Mesenchymal stem cell (in vitro differentiated cells and primary cell): ENCODE measurements around the gene LASP1.
A peak's percentile ranks its signal among the peaks of the same experiment; 100 is the strongest.

Experiments used
- DNase-seq: peaks from one replicate; pipeline ENCODE4 v3.0.0-alpha.2; 2013
- H2AFZ ChIP-seq: one replicate; pipeline ENCODE4 v1.6.1; 2013; ENCODE audit warnings: low read depth, mild to moderate bottlenecking, control low read depth, inconsistent platforms, low read length, moderate library complexity
- H2AK5ac ChIP-seq: 2 replicates; pipeline ENCODE4 v1.6.1; 2013; ENCODE audit warnings: low read length, moderate library complexity, mild to moderate bottlenecking, inconsistent platforms; ENCODE audit not compliant: severe bottlenecking
- H2BK120ac ChIP-seq: one replicate; pipeline ENCODE4 v1.6.1; 2013; ENCODE audit warnings: low read depth, mild to moderate bottlenecking, inconsistent platforms, low read length, moderate library complexity
- H2BK12ac ChIP-seq, 2 experiments: one replicate each; pipeline ENCODE4 v1.6.1; 2013; ENCODE audit warnings: inconsistent platforms in 2 of 2, low read length in 2 of 2, mild to moderate bottlenecking in 2 of 2, moderate library complexity in 2 of 2, control low read depth in 1 of 2
- H2BK15ac ChIP-seq: one replicate; pipeline ENCODE4 v1.6.1; 2013; ENCODE audit warnings: mild to moderate bottlenecking, low read depth, inconsistent platforms; ENCODE audit not compliant: poor library complexity, severe bottlenecking
- H2BK5ac ChIP-seq: 2 replicates; pipeline ENCODE4 v1.6.1; 2013; ENCODE audit warnings: low read depth, mild to moderate bottlenecking, low read length, control low read depth, inconsistent platforms; ENCODE audit not compliant: poor library complexity, severe bottlenecking
- H3K14ac ChIP-seq, 2 experiments: one replicate each; pipeline ENCODE4 v1.6.1; 2013; ENCODE audit warnings: inconsistent platforms in 2 of 2, low read length in 2 of 2, control low read depth in 1 of 2, mild to moderate bottlenecking in 1 of 2, moderate library complexity in 1 of 2
- H3K18ac ChIP-seq, 2 experiments: one replicate each; pipeline ENCODE4 v1.6.1; 2013; ENCODE audit warnings: inconsistent platforms in 2 of 2, low read length in 2 of 2, control low read depth in 1 of 2, low read depth in 1 of 2, mild to moderate bottlenecking in 1 of 2
- H3K23ac ChIP-seq, 2 experiments: one replicate each; pipeline ENCODE4 v1.6.1; 2013; ENCODE audit warnings: inconsistent platforms in 2 of 2, low read length in 2 of 2, mild to moderate bottlenecking in 2 of 2, moderate library complexity in 2 of 2, control low read depth in 1 of 2
- H3K27ac ChIP-seq: 2 replicates; pipeline ENCODE4 v1.5.1; 2013; ENCODE audit warnings: mild to moderate bottlenecking, moderate library complexity, low read length, control low read depth, inconsistent platforms; ENCODE audit not compliant: poor library complexity, severe bottlenecking
- H3K27me3 ChIP-seq, 2 experiments: 2 replicates each; pipeline versions ENCODE4 v1.6.1 to v1.7.0; 2013; ENCODE audit warnings: low read length in 2 of 2, mild to moderate bottlenecking in 2 of 2, moderate library complexity in 2 of 2, control low read depth in 1 of 2, inconsistent platforms in 1 of 2; ENCODE audit not compliant: control insufficient read depth in 1 of 2, insufficient read depth in 1 of 2
- H3K36me3 ChIP-seq, 2 experiments: 2 replicates each; pipeline versions ENCODE4 v1.6.1 to v1.7.0; 2013; ENCODE audit warnings: low read length in 2 of 2, control low read depth in 1 of 2, inconsistent platforms in 1 of 2, low read depth in 1 of 2, mild to moderate bottlenecking in 1 of 2; ENCODE audit not compliant: insufficient read depth in 2 of 2, control insufficient read depth in 1 of 2
- H3K4ac ChIP-seq, 2 experiments: one replicate each; pipeline ENCODE4 v1.6.1; 2013; ENCODE audit warnings: inconsistent platforms in 2 of 2, low read length in 2 of 2, mild to moderate bottlenecking in 2 of 2, moderate library complexity in 2 of 2, control low read depth in 1 of 2, low read depth in 1 of 2
- H3K4me1 ChIP-seq: 2 replicates; pipeline ENCODE4 v1.6.1; 2013; ENCODE audit warnings: low read depth, low read length, control low read depth; ENCODE audit not compliant: control insufficient read depth, insufficient read depth
- H3K4me2 ChIP-seq: 2 replicates; pipeline ENCODE4 v1.6.1; 2013; ENCODE audit warnings: low read length, mild to moderate bottlenecking, inconsistent platforms; ENCODE audit not compliant: poor library complexity, severe bottlenecking
- H3K4me3 ChIP-seq, 2 experiments: 2 replicates each; pipeline versions ENCODE4 v1.5.1 to v1.7.0; 2013; ENCODE audit warnings: low read length in 2 of 2, mild to moderate bottlenecking in 2 of 2, control low read depth in 1 of 2, low read depth in 1 of 2; ENCODE audit not compliant: insufficient read depth in 1 of 2
- H3K79me1 ChIP-seq: replicated peaks from 2 replicates; pipeline ENCODE4 v1.6.1; 2013; ENCODE audit warnings: mild to moderate bottlenecking, control low read depth, low read length, inconsistent platforms; ENCODE audit not compliant: poor library complexity, severe bottlenecking
- H3K9ac ChIP-seq: 2 replicates; pipeline ENCODE4 v1.7.0; 2013; ENCODE audit warnings: mild to moderate bottlenecking, low read length, moderate library complexity
- H3K9me3 ChIP-seq: 2 replicates; pipeline ENCODE4 v1.7.0; 2013; ENCODE audit warnings: mild to moderate bottlenecking, low read length; ENCODE audit not compliant: control insufficient read depth
- H4K8ac ChIP-seq: one replicate; pipeline ENCODE4 v1.6.1; 2013; ENCODE audit warnings: inconsistent platforms, mild to moderate bottlenecking, low read length, moderate library complexity
- H4K91ac ChIP-seq: one replicate; pipeline ENCODE4 v1.6.1; 2013; ENCODE audit warnings: mild to moderate bottlenecking, low read length, inconsistent platforms
- WGBS: methylation state at CpG from one replicate; pipeline ENCODE4 v1.1.7; 2013; ENCODE audit warnings: mixed read lengths; 5-methylcytosine and 5-hydroxymethylcytosine counted together

Gene LASP1

DNA sequence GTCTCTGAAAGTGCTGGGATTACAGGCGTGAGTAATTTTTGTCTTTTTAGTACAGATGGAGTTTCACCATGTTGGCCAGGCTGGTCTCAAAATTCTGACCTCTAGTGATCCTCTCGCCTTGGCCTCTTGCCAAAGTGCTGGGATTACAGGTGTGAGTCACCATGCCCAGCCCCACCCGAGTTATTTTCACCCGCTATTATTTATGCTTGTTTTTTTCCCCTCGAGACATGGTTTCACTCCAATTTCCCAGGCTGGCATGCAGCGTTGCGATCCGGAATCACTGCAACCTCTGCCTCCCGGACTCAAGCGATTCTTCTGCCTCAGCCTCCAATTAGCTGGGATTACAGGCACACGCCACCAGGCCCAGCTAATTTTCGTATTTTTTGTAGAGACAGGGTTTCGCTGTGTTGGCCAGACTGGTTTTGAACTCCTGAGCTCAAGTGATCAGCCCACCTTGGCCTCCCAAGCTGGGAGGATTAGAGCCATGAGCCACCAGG is 25.5 kb upstream of the LASP1 start:
- H3K27me3 ChIP-seq = no peaks in the 10 kb centered on the region
- no peak overlapping the region for H3K9ac ChIP-seq
- no peak overlapping the region for H3K18ac ChIP-seq
- H3K79me1 ChIP-seq = no peaks in the 10 kb centered on the region
- no peak overlapping the region for H3K4ac ChIP-seq
- no peak overlapping the region for H2BK15ac ChIP-seq
- H3K4me1 ChIP-seq = no peaks in the 10 kb centered on the region
- no peak overlapping the region for H2AK5ac ChIP-seq
- H2BK12ac ChIP-seq = no peak overlapping the region
- no peak overlapping the region for H3K27ac ChIP-seq
- H3K4me3 ChIP-seq = no peak overlapping the region
- no peak overlapping the region for H3K23ac ChIP-seq
- no peak overlapping the region for H3K4me2 ChIP-seq
- no peak overlapping the region for H2AFZ ChIP-seq
- H4K8ac ChIP-seq = no peak overlapping the region
- no peak overlapping the region for H4K91ac ChIP-seq
- DNase-seq = peak; percentile 17
- H2BK120ac ChIP-seq = no peak overlapping the region
- H3K36me3 ChIP-seq = peaks cover 29 to 32% of the 10 kb centered on the region in 2 experiments
- WGBS = 80% methylated on average over 13 of the region's 13 CpGs
- no peak overlapping the region for H3K14ac ChIP-seq
- peak overlapping the region; percentile 25 for H2BK5ac ChIP-seq
- no peaks in the 10 kb centered on the region for H3K9me3 ChIP-seq

- WGBS = 100% methylated on average over 1 of the region's 1 CpG
- H3K4me2 ChIP-seq = no peak overlapping the region
- no peak for DNase-seq
- H3K4me1 ChIP-seq = no peaks in the 10 kb centered on the region
- no peak overlapping the region for H2AFZ ChIP-seq
- H3K9ac ChIP-seq = no peak overlapping the region
- no peak overlapping the region for H3K27ac ChIP-seq
- H3K9me3 ChIP-seq = no peaks in the 10 kb centered on the region
- no peak overlapping the region for H2AK5ac ChIP-seq
- H4K8ac ChIP-seq = no peak overlapping the region
- H3K27me3 ChIP-seq = no peaks in the 10 kb centered on the region
- no peak overlapping the region for H2BK5ac ChIP-seq
- no peak overlapping the region for H3K23ac ChIP-seq
- H4K91ac ChIP-seq = no peak overlapping the region
- H2BK12ac ChIP-seq = no peak overlapping the region
- no peak overlapping the region for H2BK15ac ChIP-seq
- peaks cover 44 to 65% of the 10 kb centered on the region in 2 experiments for H3K36me3 ChIP-seq
- H3K4ac ChIP-seq = no peak overlapping the region
- no peak overlapping the region for H2BK120ac ChIP-seq
- H3K18ac ChIP-seq = no peak overlapping the region
- H3K14ac ChIP-seq = no peak overlapping the region
- H3K79me1 ChIP-seq = no peaks in the 10 kb centered on the region
- H3K4me3 ChIP-seq = no peak overlapping the region
Observed at GRCh38 chr17:38848557-38848891, 21.3 kb upstream of the LASP1 start.

GRCh38 chr17:38848939-38849605 is 20.8 kb upstream of the LASP1 start:
- H4K8ac ChIP-seq = no peak overlapping the region
- no peak overlapping the region for H3K4me2 ChIP-seq
- 95% methylated on average over 16 of the region's 16 CpGs for WGBS
- no peak overlapping the region for H2BK15ac ChIP-seq
- peak overlapping the region; percentile 7 for H3K9ac ChIP-seq
- no peak overlapping the region for H3K14ac ChIP-seq
- H3K27ac ChIP-seq = no peak overlapping the region
- H2BK120ac ChIP-seq = no peak overlapping the region
- H3K79me1 ChIP-seq = no peaks in the 10 kb centered on the region
- H3K9me3 ChIP-seq = no peaks in the 10 kb centered on the region
- no peak overlapping the region for H3K4me3 ChIP-seq
- no peak overlapping the region for H3K4ac ChIP-seq
- H3K4me1 ChIP-seq = no peaks in the 10 kb centered on the region
- H3K27me3 ChIP-seq = no peaks in the 10 kb centered on the region
- DNase-seq = no peak
- H3K23ac ChIP-seq = no peak overlapping the region
- no peak overlapping the region for H2BK12ac ChIP-seq
- no peak overlapping the region for H2BK5ac ChIP-seq
- H4K91ac ChIP-seq = no peak overlapping the region
- H3K18ac ChIP-seq = no peak overlapping the region
- peaks cover 44 to 65% of the 10 kb centered on the region in 2 experiments for H3K36me3 ChIP-seq
- no peak overlapping the region for H2AFZ ChIP-seq
- H2AK5ac ChIP-seq = no peak overlapping the region

DNA sequence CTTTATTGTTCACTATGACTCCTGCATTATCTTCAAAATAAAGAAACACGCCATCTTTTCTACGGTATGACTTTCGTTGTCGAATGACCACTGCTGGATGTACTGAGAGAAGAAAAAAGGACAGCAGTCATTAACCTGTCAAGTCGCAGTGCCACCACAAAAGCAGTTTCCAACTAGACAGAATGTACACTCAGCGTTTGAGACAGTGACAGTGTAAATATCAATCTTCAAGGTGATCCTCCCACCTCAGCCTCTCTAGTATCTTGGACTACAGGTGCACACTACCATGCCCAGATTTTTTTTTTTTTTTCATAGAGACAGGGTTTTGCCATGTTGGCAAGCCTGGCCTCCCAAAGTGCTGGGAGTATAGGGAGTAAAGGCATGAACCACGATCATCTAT is 19.5 kb upstream of the LASP1 start:
- WGBS = 98% methylated on average over 7 of the region's 7 CpGs
- H3K27me3 ChIP-seq = no peaks in the 10 kb centered on the region
- peaks cover 44 to 65% of the 10 kb centered on the region in 2 experiments for H3K36me3 ChIP-seq
- H2BK120ac ChIP-seq = no peak overlapping the region
- no peak overlapping the region for H3K4me2 ChIP-seq
- H4K91ac ChIP-seq = no peak overlapping the region
- H3K23ac ChIP-seq = no peak overlapping the region
- H3K79me1 ChIP-seq = no peaks in the 10 kb centered on the region
- peaks cover 3% of the 10 kb centered on the region for H3K4me1 ChIP-seq
- H3K14ac ChIP-seq = no peak overlapping the region
- H3K18ac ChIP-seq = no peak overlapping the region
- H3K9me3 ChIP-seq = no peaks in the 10 kb centered on the region
- no peak overlapping the region for H2BK12ac ChIP-seq
- no peak overlapping the region for H2BK15ac ChIP-seq
- DNase-seq = no peak
- peak overlapping the region in 1 of 2 experiments; percentile 35 for H3K4me3 ChIP-seq
- no peak overlapping the region for H3K4ac ChIP-seq
- no peak overlapping the region for H2AK5ac ChIP-seq
- H2BK5ac ChIP-seq = no peak overlapping the region
- no peak overlapping the region for H4K8ac ChIP-seq
- H2AFZ ChIP-seq = no peak overlapping the region
- peak overlapping the region; percentile 97 for H3K9ac ChIP-seq
- no peak overlapping the region for H3K27ac ChIP-seq
